ENCODE data around the gene KRT16. TPM values are rescaled to one million over a fixed set of nuclear protein-coding genes. Genes with fewer than 3 reads are reported as not detected.
A peak's percentile ranks its signal among the peaks of the same experiment; 100 is the strongest.
"Not testable (repeated sequence)": the region's sequence is repeated elsewhere in the genome, so short reads cannot be mapped to it uniquely, and the experiment has no call there.

Gene KRT16
- polyA plus RNA-seq, 4 donors, result 0.25 TPM; not detected in 3

DNA sequence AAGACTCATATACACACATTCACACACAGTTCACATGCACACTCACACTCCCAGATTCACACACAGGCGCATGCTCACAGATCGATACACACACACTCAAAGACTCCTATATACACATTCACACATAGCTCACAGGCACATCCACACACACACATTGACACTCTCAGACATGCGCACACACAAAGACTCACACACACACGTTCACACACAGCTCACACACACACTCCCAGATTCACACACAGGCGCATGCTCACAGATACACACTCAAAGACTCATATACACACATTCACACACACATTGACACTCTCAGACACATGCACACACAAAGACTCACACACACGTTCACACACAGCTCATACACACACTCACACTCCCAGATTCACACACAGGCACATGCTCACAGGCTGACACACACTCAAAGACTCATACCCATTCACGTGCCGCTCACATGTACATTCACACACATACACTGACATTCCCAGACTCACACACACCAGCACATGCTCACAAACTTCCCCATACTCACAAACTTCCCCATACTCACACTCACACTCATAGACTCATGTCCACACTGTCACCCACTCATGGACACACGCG is 37.5 kb upstream of the KRT16 start:
- no peak for FAIRE-seq
- Histone ChIP-seq H3K27ac (ENCODE audit: low read depth in 1 of 3, low read length in 2 of 3) (peak overlapping the region in 1 of 3 donors; percentile 9), H3K4me3 (ENCODE audit: low read depth in 1 of 3, low read length in 3 of 3) (no peak overlapping the region), H3K36me3 (ENCODE audit: control insufficient read depth in 3 of 3, insufficient read depth in 2 of 3, low read depth in 1 of 3, low read length in 3 of 3) (peaks cover 0 to 1% (median 0%) of the 10 kb centered on the region in 3 donors), H3K27me3 (ENCODE audit: control insufficient read depth in 3 of 3, insufficient read depth in 3 of 3, low read length in 3 of 3) (peaks cover 0 to 3% (median 0%) of the 10 kb centered on the region in 3 donors), H3K4me1 (ENCODE audit: control insufficient read depth in 3 of 3, insufficient read depth in 2 of 3, low read depth in 1 of 3, low read length in 2 of 3) (peaks cover 3 to 53% (median 21%) of the 10 kb centered on the region in 3 donors), H3K9me3 (ENCODE audit: control insufficient read depth in 2 of 2, insufficient read depth in 1 of 2, low read depth in 1 of 2, low read length in 1 of 2) (no peaks in the 10 kb centered on the region)
- no peak for DNase-seq
- 91 to 92% (median 92%) methylated on average over 10 of the region's 10 CpGs for WGBS, 3 donors

- 2 to 5% (median 2%) methylated on average over 39 of the region's 39 CpGs for WGBS, 3 donors
- H3K36me3 ChIP-seq (ENCODE audit: control insufficient read depth in 3 of 3, insufficient read depth in 2 of 3, low read depth in 1 of 3, low read length in 3 of 3), result no peaks in the 10 kb centered on the region
- no peaks in the 10 kb centered on the region for H3K9me3 ChIP-seq (ENCODE audit: control insufficient read depth in 2 of 2, insufficient read depth in 1 of 2, low read depth in 1 of 2, low read length in 1 of 2)
- FAIRE-seq (no peak), DNase-seq (peak; percentile 85 to 92)
- H3K27ac ChIP-seq (ENCODE audit: low read depth in 1 of 3, low read length in 2 of 3), result peak overlapping the region; percentile 39 to 77 (median 69)
- peaks cover 0 to 41% (median 16%) of the 10 kb centered on the region in 3 donors for H3K4me1 ChIP-seq (ENCODE audit: control insufficient read depth in 3 of 3, insufficient read depth in 2 of 3, low read depth in 1 of 3, low read length in 2 of 3)
- peaks cover 0 to 3% (median 0%) of the 10 kb centered on the region in 3 donors for H3K27me3 ChIP-seq (ENCODE audit: control insufficient read depth in 3 of 3, insufficient read depth in 3 of 3, low read length in 3 of 3)
- peak overlapping the region in 1 of 3 donors; percentile 17 for H3K4me3 ChIP-seq (ENCODE audit: low read depth in 1 of 3, low read length in 3 of 3)
These were observed 36.0 kb upstream of the KRT16 start for GRCh38 chr17:41648411-41649195.

GRCh38 chr17:41647940-41648410 is 35.4 kb upstream of the KRT16 start:
- no peaks in the 10 kb centered on the region for H3K9me3 ChIP-seq (ENCODE audit: control insufficient read depth in 2 of 2, insufficient read depth in 1 of 2, low read depth in 1 of 2, low read length in 1 of 2)
- peaks cover 0 to 34% (median 13%) of the 10 kb centered on the region in 3 donors for H3K4me1 ChIP-seq (ENCODE audit: control insufficient read depth in 3 of 3, insufficient read depth in 2 of 3, low read depth in 1 of 3, low read length in 2 of 3)
- FAIRE-seq, result no peak
- H3K27me3 ChIP-seq (ENCODE audit: control insufficient read depth in 3 of 3, insufficient read depth in 3 of 3, low read length in 3 of 3), result peaks cover 0 to 3% (median 0%) of the 10 kb centered on the region in 3 donors
- peak overlapping the region in 1 of 3 donors; percentile 17 for H3K4me3 ChIP-seq (ENCODE audit: low read depth in 1 of 3, low read length in 3 of 3)
- 1 to 3% (median 1%) methylated on average over 22 of the region's 22 CpGs for WGBS, 3 donors
- no peaks in the 10 kb centered on the region for H3K36me3 ChIP-seq (ENCODE audit: control insufficient read depth in 3 of 3, insufficient read depth in 2 of 3, low read depth in 1 of 3, low read length in 3 of 3)
- DNase-seq, result peak; percentile 84 to 90
- H3K27ac ChIP-seq (ENCODE audit: low read depth in 1 of 3, low read length in 2 of 3), result peak overlapping the region; percentile 39 to 77 (median 69)

DNA sequence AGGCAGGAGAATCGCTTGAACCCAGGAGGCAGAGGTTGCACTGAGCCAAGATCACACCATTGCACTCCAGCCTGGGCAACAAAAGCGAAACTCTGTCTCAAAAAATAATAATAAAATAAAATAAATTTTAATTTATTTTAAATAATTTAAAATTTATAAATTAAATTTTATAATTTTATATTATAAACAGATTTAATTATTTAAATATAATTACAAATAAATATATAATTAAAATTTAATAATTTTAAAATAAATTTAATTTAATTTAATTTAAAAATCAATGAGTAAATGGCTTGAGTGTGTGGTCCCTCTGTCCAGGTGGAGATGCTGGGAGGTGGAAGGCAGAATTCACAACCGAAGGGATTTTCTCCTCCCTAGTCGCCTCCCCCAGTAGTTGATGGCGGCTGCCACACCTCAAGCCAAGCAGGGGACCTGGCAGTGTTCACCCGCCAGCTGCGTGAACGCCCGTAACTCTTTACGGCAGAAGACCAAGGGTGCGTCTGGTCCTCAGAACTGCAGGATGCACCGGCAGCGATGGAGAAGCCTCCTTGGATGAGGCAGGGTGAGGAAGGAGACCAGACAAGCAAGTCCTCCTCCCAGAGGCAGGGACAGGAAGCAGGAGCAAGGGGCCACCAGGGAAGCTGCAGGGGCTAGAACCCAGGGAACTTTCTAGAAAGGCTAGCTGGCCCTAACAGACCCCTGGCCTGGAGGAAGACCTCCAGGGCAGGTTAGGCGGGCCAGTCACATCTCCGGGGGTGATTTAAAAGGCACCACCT is 34.7 kb upstream of the KRT16 start:
- Histone ChIP-seq H3K27me3 (ENCODE audit: control insufficient read depth in 3 of 3, insufficient read depth in 3 of 3, low read length in 3 of 3) (peaks cover 0 to 3% (median 0%) of the 10 kb centered on the region in 3 donors), H3K9me3 (ENCODE audit: control insufficient read depth in 2 of 2, insufficient read depth in 1 of 2, low read depth in 1 of 2, low read length in 1 of 2) (no peaks in the 10 kb centered on the region), H3K27ac (ENCODE audit: low read depth in 1 of 3, low read length in 2 of 3) (no peak overlapping the region), H3K36me3 (ENCODE audit: control insufficient read depth in 3 of 3, insufficient read depth in 2 of 3, low read depth in 1 of 3, low read length in 3 of 3) (no peaks in the 10 kb centered on the region), H3K4me1 (ENCODE audit: control insufficient read depth in 3 of 3, insufficient read depth in 2 of 3, low read depth in 1 of 3, low read length in 2 of 3) (peaks cover 0 to 27% (median 7%) of the 10 kb centered on the region in 3 donors), H3K4me3 (ENCODE audit: low read depth in 1 of 3, low read length in 3 of 3) (no peak overlapping the region)
- FAIRE-seq, result no peak
- no peak for DNase-seq
- 35 to 75% (median 50%) methylated on average over 15 of the region's 15 CpGs for WGBS, 3 donors

DNA sequence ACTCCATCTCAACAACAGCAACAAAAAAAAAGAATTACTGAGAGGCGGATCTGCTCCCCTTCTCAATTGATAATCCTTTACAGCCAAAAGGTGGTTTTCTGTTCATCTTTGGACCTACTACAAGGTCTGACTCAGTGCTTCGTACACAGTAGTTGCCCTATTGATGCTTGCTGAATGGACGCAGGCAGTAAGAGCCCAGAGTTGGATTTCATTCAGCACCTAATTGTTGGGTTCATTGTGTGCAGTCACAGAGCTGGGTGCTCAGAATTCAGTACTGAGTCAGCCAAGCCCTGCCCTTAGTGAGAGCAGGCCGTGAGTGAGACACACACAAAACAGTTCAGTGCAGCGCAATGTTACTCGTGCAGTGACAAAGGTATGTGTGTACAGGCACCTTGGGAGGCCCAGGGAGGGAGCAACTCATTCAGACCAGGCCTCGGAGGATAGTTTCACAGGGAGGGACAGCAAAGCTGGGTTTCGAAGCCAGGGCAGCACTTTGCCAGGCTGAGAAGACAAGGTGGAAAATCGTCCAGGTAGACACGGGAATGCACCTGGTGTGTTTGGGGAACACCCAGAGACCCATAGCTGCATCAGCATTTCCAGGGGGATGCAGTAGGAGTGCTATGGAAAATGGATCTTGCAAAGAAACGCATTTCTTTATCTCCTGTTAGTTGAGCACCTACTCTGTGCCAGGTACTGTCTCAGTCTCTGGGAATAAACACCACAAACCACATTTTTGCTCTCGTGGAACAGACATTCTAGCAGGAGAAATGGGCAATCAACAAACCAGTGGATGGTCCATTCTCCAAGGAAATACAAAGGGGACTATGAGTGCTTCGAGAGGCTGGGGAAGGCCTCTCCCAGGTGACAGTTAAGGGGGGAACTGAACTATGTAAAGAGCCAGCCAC is 29.9 kb upstream of the KRT16 start:
- no peak for FAIRE-seq
- H3K4me3 ChIP-seq (ENCODE audit: low read depth in 1 of 3, low read length in 3 of 3), result no peak overlapping the region
- 71 to 83% (median 75%) methylated on average over 13 of the region's 13 CpGs for WGBS, 3 donors
- no peak overlapping the region for H3K27ac ChIP-seq (ENCODE audit: low read depth in 1 of 3, low read length in 2 of 3)
- no peak for DNase-seq
- H3K27me3 ChIP-seq (ENCODE audit: control insufficient read depth in 3 of 3, insufficient read depth in 3 of 3, low read length in 3 of 3), result no peaks in the 10 kb centered on the region
- no peaks in the 10 kb centered on the region for H3K9me3 ChIP-seq (ENCODE audit: control insufficient read depth in 2 of 2, insufficient read depth in 1 of 2, low read depth in 1 of 2, low read length in 1 of 2)
- no peaks in the 10 kb centered on the region for H3K4me1 ChIP-seq (ENCODE audit: control insufficient read depth in 3 of 3, insufficient read depth in 2 of 3, low read depth in 1 of 3, low read length in 2 of 3)
- no peaks in the 10 kb centered on the region for H3K36me3 ChIP-seq (ENCODE audit: control insufficient read depth in 3 of 3, insufficient read depth in 2 of 3, low read depth in 1 of 3, low read length in 3 of 3)

DNA sequence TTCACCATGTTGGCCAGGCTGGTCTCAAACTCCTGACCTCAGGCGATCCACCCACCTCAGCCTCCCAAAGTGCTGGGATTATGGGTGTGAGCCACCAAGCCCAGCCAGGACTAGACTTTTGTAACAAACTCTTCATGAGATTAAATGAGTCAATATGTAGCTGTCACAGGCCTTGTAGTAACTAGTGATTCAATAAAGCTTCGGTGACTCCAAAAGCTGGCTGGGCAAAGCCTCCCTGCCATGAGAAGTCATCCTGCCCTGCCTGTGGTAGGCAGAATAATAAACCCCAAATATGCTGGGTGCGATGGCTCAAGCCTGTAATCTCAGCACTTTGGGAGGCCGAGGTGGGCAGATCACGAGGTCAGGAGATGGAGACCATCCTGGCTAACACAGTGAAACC is 28.0 kb upstream of the KRT16 start:
- 93 to 96% (median 95%) methylated on average over 5 of the region's 5 CpGs for WGBS, 3 donors
- FAIRE-seq, result not testable (repeated sequence)

DNA sequence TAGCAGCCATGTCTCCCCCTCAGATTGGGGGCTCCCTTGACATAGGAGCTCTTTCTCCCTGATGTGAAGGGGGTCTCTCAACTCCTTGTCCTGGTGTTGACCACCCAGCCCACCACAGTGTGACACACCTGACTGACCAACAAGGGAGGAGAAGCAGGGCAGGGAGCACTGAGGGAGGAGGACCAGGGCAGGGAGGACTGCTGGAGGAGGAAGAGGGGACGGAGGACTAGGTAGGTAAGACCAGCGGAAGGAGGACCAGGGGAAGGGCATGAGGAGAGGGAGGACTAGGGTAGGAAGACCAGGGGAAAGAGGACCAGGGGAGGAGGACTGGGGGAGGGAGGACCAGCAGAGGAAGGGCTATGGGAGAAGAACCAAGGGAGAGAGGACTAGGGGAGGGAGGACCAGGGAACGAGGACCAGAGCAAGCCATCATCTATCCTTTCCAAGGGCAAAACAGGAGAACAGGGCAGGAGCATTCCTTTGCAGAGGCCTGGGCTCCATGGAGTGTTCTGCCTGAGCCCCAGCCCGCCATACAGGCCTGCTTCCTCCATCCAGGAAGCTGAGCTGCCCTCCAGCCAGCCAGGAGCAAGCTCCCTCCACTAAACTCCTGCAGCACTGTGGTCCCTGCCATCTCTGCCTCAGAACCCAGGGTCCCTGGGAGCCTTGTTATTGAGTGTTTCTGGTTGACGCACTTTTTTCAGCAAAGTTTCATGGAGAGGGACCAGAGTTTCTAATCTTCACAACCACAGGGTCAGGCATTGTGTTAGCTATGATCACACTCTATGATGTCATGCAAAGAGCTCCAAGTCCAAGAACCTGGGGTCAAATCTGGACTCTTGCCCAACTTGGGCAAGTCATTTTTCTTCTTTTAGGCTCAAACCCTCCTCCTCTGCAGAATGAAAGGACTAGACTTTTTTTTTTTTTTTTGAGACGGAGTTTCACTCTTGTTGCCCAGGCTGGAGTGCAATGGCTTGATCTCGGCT is 27.2 kb upstream of the KRT16 start:
- DNase-seq, result no peak
- Histone ChIP-seq H3K9me3 (ENCODE audit: control insufficient read depth in 2 of 2, insufficient read depth in 1 of 2, low read depth in 1 of 2, low read length in 1 of 2) (no peaks in the 10 kb centered on the region), H3K36me3 (ENCODE audit: control insufficient read depth in 3 of 3, insufficient read depth in 2 of 3, low read depth in 1 of 3, low read length in 3 of 3) (no peaks in the 10 kb centered on the region), H3K27me3 (ENCODE audit: control insufficient read depth in 3 of 3, insufficient read depth in 3 of 3, low read length in 3 of 3) (no peaks in the 10 kb centered on the region), H3K27ac (ENCODE audit: low read depth in 1 of 3, low read length in 2 of 3) (no peak overlapping the region), H3K4me1 (ENCODE audit: control insufficient read depth in 3 of 3, insufficient read depth in 2 of 3, low read depth in 1 of 3, low read length in 2 of 3) (peaks cover 0 to 5% (median 0%) of the 10 kb centered on the region in 3 donors), H3K4me3 (ENCODE audit: low read depth in 1 of 3, low read length in 3 of 3) (no peak overlapping the region)
- FAIRE-seq, result no peak
- WGBS, 3 donors, result 90 to 96% (median 90%) methylated on average over 6 to 7 of the region's 7 CpGs

More for the DNA sequence above, 28.0 kb upstream of the KRT16 start:
- not testable (repeated sequence) for H3K36me3 ChIP-seq (ENCODE audit: control insufficient read depth in 3 of 3, insufficient read depth in 2 of 3, low read depth in 1 of 3, low read length in 3 of 3); DNase-seq; H3K4me3 ChIP-seq (ENCODE audit: low read depth in 1 of 3, low read length in 3 of 3); H3K4me1 ChIP-seq (ENCODE audit: control insufficient read depth in 3 of 3, insufficient read depth in 2 of 3, low read depth in 1 of 3, low read length in 2 of 3); H3K9me3 ChIP-seq (ENCODE audit: control insufficient read depth in 2 of 2, insufficient read depth in 1 of 2, low read depth in 1 of 2, low read length in 1 of 2); H3K27me3 ChIP-seq (ENCODE audit: control insufficient read depth in 3 of 3, insufficient read depth in 3 of 3, low read length in 3 of 3); H3K27ac ChIP-seq (ENCODE audit: low read depth in 1 of 3, low read length in 2 of 3)
